Medulla oblongata (tissue), 1 donor: ENCODE results near the gene OARD1.
"Not testable (repeated sequence)": the region's sequence is repeated elsewhere in the genome, so short reads cannot be mapped to it uniquely, and the experiment has no call there.

Experiments used
- DNase-seq: peaks from one replicate; pipeline ENCODE4 v3.0.0-alpha.2; 2015; ENCODE audit errors: extremely low spot score

The OARD1 gene, protein sequence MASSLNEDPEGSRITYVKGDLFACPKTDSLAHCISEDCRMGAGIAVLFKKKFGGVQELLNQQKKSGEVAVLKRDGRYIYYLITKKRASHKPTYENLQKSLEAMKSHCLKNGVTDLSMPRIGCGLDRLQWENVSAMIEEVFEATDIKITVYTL

DNA sequence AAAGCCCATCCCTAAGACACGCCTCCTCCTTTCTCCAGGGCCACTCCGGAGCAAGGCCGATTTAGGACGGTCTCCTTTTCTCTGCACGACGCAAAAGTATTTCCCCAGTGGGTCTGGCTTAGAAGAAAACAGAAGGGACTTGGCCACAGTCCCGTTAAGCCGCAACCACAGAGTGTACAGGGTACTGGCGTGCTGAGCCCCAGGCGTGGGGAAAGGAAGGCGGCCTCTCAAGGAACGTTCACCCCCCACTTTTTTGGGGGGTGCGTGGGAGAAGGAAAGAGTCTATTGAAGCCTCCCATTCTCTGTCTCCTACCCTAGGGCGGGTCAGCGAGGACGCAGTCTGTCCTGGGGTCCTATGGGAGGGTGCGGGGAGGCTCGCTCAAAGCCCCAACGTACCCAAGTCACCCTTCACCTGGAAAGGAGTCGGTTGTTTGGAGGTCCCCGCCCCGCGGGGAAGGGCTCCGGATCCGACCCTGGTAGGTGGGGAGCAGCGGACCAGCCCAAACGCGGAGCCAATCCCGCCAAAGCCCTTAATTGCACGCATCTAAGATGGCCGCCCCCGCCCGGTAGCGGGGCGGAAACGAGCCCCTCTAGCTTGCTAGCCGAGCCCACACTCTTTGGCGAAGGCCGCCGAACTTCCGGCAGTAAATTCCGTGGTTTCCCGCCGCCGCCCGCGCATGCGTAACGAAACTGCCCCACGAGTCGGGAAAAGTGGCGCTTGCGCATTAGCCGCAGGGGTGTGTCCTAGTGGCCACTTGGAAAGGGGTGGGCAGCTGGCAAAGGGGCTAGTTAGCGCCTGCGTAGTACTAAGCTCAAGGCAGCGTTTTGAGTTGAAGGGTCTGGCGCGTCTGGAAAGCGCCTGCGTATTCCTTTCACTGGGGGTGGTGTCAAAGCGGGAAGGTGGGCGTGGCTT lies at the start of gene OARD1:
Gene OARD1 (minus strand): TSS at position 434 of the 913 bp plus-strand sequence. CDS start 722 bp downstream, outside the sequence.
- peak; percentile 99 for DNase-seq

DNA sequence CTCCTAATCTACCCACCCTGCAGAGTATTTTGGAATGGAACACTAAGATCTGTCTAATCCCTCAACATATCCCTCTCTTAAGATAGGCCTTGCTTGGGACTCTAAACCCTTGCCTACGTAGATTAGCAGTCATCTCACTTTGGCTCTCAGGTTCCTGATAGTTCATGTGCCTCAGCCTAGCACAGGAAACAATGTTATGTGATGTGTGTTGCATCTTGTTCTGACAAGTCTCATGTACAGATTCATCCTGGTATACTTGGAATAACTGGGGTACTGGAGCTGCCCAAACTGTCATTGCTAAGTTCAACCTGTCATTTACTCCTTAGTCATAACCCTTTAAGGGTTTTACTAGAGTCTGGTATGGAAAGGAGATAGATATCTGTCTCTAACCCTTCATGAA lies 47.9 kb upstream of the OARD1 start:
- DNase-seq: no peak

DNA sequence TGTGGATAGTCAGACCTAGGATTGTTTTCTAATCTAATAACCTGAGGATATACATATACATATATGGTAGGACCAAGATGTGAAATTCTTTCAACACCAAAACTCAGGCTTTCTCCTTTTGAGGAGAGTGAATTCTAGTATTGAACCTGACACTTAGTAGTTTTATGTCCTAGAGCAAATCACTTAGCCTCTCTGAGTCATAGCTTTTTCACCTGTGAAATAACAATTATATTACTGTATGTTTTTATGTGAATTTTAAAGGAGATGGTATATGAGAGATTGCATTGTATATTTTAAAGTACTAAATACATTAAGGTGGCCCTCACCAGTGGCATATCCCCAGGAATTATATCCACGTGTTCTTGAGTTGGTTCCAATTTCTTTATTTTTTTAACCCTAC lies 47.4 kb upstream of the OARD1 start:
- no peak for DNase-seq

DNA sequence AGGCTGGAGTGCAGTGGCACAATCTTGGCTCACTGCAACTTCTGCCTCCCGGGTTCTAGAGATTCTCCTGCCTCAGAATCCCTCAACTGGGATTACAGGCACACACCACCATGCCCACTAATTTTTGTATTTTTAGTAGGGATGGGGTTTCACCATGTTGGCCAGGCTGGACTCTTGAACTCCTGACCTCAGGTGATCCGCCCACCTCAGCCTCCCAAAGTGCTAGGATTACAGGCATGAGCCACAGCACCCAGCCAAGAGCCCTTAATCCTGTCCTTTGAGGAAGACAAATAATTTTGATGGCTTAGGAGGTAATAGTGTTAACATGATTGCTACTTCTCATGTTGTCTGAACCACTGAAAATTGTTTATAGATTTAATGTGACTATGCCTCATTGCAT lies 42.9 kb upstream of the OARD1 start:
- not testable (repeated sequence) for DNase-seq

DNA sequence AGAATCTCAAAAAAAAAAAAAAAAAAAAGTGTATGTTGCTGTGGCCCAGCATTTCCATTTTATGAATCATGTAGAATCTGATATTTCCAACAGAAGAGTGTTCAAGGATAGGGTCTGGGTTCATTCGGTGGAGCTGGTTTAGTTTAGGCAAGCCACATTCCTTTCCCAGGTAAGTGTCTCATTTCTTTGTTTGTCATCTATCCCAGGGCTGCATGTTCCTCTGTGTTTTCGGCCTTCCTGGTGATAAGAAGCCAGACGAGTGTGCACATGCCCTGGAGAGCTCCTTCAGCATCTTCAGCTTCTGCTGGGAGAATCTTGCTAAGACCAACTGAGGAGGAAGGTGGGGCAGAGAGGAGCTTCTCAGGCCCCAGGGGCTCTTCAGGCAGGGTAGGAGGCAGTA lies 38.9 kb upstream of the OARD1 start:
- DNase-seq: no peak

DNA sequence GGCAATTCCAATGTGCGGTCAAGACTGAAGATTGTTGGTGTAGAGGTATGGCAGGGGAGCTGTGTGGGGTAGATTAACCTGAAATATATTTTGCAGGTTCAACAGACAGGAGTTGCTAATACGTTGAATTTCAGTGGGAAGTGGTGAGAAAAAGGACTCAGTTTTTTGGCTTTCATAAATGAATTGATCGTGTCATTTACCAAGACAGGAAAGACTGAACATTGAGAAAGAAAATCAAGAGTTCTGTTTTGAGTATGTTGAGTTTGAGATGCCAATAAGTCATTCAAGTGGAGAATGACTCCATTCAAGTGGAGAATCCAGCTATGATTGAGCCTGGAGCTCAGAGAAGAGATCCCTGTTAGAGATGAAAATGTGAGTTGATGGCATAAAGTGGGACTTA lies 31.7 kb upstream of the OARD1 start:
- DNase-seq: no peak

DNA sequence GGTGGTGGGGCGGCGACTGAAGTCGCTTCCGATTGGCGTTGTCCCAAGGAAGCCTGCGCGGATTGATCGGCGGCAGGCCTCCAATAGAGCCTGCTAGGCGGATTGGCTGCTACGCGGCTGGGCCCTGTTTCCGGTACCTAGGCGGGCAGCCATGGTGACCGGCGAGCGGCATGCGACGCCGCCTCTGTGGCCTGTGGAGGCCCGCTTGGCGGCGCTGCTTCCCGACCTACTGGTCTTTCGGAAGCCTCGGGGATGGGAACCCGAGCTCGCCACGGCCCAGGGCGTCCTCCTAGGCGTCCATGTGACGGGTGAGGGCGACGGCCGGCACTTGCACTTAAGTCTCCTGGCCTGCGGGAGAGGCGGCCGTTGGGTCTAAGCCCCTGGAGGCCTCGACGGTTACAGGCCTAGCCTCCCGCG lies 28.7 kb upstream of the OARD1 start:
- DNase-seq: no peak

DNA sequence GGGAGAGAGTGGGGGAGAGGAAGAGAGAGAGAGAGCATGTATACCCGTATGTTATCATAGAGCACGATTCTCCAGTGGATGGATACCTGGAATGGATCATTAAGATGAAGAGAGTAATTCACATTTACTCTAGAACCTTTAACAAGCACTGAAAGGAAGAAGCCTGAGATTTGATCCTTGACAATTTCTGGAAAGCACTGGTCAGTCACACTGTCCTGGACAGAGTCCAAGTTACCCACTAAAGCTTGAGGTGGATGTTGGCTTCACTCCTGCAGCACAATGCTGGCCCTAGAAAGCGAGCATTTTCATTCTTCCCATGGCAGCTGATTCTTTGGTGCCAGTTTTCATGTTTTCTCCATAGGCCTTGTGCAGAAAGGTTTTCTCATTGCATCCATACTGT lies 26.2 kb upstream of the OARD1 start:
- DNase-seq: peak; percentile 35

DNA sequence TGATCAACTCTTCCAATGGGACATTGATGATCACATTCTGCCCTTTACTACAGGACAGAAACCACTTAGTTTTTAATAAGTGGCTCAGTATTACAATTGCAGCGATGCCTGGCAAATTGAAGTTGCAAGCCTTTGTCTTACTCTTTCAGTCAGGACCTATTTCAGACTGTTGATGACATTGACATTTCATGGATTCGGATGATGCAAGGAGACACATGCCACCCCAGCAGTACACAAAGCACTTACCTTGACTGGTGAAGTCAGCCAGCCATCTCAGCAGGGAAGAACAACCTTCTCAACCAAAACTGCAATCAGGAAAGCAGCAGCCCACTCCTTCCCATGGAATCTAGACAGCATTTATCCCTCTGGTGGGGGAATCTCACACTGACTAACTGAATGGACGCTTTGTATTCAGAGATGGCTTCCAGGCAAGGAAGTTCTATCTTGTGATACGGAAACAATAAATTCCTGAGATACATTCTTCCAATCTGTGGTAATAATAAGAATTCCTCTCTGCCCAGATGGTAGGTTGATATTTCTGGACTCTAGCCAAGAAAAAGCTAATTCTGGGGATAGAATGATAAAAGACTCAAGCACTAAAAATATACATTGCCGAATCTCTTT lies 25.4 kb upstream of the OARD1 start:
- DNase-seq: peak; percentile 7

DNA sequence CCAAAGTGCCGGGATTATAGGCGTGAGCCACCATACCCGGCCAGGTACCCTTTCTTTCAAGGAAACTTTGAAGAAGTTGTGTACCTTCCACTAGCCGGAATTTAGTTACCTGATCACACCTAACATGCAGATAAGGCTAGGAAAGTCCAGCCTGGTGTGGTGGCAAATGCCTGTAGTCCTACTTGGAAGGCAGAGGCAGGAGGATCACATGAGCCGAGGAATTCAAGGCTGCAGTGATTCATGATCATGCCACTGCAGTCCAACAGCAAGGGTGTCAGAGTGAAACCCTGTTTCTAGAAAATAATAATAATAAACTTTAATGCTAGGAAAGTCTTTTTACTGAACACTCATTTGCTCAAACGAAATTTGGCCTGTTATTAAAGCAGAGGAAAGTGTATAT lies 21.6 kb upstream of the OARD1 start:
- no peak for DNase-seq

DNA sequence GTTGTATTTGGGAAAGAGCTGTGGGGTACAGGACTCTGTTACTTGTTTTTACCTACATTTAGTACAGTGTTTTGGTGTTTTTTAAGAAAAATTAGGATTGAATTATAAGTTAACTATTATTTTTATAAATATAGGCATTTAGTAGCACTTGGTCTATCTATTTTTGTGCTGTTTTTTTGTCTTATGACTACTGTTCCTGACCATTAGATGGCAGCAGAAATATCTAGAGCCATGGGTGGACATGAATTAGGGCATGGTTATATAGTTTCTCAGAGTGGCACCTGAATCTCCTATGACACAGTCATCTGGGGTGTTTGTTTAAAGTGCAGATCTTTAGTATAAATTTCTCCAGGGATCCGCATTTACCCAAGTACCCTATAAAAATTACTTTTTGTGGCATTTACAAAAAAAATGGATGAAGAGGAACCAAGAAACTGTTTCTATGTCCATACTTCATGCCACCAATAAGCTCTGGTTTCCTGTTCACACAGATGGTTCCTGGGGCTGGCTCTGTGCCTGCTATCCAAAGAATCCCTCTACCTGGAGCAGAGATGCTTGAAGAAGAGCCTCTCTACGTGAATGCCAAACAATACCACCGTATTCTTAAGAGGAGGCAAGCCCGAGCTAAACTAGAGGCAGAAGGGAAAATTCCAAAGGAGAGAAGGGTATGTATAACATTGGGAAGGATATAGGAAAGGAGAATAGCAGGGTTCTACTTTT lies 20.4 kb upstream of the OARD1 start:
- DNase-seq: no peak

DNA sequence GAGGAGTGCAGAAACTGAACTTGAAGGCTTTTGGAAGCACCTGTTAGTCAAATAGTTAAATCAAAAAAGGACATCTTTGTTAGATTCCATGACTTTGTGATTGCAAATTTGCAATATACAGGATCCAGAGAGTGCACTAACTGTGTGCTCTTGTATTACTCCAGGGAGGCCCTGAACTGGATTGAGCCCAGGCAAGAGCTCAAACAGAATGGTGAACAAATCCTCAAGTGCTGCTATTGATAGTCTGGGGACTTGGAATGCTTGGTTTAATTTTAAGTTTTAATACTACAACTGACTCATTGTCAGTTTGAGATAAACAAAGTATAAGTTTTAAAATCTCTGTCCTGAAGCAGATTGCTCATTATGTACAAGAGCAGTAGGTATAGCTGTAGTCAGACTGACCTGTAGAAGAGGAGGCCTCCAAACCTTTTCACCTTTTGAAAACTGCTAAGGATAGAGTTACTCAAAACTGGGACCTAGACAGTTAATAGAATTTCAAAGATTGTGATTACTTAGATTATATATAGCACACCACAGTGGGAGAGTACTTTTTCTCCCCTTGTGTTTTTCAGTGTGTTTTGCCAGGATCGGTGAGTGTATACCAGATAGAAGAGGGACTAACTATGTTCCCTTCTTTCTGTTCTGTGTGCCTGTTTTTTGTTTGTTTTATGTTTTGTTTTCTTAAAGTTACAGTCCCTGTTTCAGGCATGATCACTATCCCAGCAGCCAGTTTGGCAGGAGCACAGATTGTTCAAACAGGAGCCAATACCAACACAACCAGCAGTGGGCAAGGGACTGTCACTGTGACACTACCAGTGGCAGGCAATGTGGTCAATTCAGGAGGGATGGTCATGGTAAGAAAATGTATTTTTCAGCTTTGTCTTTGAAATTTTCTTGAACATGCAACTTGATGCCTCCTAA lies 18.9 kb upstream of the OARD1 start:
- DNase-seq: no peak

DNA sequence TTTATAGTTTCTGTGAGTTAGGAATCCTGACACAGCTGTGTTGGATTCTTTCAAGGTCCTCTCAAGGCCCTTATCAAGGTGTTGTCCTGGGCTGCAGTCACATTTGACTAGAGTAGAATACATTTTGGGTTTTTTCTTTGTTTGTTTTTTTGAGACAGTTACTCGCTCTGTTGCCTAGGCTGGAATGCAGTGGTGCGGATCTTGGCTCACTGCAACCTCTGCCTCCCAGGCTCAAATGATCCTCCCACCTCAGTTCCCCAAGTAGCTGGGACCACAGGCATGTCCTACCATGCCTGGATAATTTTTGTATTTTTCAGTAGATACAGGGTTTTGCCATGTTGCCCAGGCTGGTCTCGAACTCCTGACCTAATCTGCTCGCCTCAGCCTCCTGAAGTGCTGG lies 16.3 kb upstream of the OARD1 start:
- DNase-seq: no peak

DNA sequence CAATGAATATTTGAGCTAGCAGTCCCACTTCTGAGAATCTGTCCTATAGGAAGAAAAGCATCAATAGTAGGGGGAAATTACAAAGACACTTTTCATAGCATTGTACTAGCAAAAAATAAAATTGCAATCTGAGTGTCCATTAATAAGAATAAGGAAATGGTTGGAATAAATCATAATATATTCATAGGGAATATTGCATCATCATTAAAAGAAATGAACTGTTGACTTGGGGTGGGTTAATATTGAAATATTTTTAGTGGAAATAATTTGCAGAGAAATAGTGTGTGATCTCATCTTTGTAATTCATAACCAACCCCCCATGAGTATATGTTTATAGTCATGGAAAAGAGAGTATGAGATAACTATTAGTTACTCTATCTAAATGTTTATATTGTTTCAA lies 13.0 kb upstream of the OARD1 start:
- no peak for DNase-seq

DNA sequence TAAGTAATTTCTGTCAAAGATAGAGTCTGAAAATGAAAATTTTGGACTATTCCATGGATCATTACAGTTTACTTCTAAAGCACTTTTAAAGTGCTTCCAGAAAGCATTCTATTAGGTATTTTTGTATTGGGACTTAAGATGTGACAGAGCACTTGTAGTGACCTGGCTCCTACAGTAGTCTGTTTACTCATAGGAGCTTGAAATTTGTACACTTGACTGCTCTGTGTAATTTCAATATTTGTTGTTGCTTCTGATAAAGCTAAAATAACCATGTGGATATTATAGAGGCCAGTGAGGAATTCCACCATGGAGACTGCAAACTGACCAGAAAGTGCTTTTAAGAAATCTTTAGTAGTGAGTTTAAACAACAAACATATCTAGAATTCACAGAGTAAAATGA lies 10.9 kb upstream of the OARD1 start:
- DNase-seq: no peak

DNA sequence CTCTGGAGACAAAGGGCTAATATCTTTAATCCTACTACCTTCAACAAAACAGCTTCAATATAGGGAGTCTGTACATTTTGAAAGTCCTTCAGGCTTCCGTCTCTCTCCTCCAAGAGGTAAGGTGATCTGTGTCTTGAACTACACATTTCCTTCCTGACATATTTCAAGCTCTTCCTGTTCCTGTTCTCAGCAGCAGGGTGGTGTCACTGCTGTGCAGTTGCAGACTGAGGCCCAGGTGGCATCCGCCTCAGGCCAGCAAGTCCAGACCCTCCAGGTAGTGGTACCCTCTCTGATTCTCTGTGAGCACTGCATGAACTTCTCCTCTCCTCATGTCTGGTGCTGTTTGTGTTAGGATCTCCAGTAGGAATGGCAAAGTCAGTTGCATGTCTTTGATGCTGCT lies 8.5 kb upstream of the OARD1 start:
- DNase-seq: no peak

DNA sequence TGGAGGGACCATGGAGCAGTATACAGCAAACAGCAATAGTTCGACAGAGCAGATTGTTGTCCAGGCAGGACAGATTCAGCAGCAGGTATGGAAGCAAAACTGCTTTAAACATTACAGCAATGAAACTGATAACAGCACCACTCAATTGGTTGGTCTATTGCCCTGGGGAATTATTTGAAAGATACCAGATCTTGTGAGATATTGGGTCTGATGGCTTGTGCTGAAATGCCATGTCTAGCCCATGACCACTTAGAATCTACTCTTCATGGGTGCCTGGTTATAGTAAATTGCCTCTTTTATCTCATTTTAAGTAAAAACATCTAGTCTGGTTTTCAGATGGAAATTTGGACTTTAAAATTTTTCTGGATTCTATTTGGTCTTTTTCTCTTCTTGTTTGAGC lies 6.9 kb upstream of the OARD1 start:
- no peak for DNase-seq

DNA sequence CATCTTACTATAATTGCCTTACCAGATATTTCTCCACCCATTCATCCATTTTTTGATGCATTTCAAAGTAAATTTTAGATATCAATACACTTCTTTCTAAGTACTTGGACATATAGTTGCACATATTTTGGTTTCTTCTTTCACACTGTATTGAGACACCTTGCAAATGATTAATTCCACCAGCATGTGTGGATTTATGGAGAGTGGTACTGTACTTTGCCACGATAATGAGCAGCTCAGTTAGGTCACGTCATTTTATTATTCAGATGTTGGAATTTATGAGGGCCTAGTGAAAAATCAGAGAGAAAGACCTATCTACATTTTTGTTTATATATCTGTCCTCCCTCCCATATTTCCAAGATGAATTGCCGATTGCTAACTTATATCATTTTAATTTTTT lies 5.9 kb upstream of the OARD1 start:
- DNase-seq: no peak

DNA sequence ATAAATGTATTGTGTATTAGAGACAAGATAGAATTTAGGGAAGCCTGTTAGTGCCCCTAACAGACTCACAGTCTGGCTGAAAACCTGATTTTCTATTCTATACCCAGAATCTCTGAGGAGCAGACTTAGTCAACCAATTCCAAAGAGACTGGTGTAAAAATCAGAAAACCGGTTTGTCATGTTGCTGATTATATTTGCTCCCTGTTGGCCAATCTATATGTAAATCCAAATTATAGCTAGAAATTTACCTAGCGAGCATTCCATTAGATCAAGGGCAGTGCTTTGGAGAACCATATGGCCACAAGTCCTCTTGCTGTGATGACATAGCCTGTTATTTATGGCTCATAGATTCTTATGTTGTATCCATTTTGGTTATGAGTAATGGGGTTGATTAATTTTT lies 5.4 kb upstream of the OARD1 start:
- DNase-seq: no peak

DNA sequence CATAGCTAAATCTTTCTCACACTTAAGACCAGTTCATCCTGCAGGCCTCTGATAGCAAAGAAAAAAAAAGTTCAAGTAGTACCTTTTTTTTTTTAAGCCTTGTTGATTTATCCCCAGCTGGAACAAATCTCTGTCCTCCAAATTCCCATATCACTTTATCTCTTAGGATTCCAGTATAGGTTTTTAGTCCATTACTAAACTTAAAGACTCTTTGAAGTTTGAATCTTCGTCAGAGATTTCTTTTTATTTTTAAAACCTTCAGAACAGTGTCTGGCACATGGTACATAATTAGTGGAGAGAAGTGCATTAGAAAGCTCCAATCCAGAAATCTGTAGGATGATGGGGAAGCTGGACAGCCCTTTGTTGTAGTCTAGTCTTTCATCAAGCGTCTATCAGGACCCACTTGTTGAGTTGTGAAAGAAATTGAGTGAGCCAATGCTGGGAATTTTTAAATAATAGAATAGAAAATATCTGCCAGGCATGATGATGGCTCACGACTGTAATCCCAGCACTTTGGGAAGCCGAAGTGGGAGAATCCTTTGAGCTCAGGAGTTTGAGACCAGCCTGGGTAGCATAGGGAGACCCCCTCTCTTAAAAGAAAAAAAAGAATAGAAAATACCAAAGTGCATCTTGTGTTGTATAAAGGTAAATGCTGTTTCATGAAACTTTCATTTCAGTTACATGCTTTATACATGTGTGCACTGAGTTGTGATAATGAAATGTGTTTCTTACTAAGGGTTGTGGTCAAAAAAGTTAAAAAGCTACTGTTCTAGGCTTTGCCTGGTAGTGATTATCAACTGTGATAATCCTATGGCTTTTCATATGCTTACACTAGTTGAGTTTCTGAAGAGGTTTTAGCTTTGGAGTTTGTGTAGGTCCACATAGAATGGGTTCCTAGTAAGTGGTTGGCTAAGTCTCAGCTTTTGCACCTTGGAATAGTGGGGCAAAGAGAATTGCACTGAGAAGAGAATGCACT lies 3.8 kb upstream of the OARD1 start:
- no peak for DNase-seq
